Thyroid gland (tissue), 4 donors: ENCODE results near the gene CCNL1.

ENCODE experiments used
- CTCF ChIP-seq, 6 experiments: fragments of 200-600 bp in 3 of 6; fragments of 450-650 bp in 3 of 6; sonication (generic) in 3 of 6; IDR thresholded peaks; one replicate each; pipeline ENCODE4 v1.5.1; 2016 to 2019; ENCODE audit warnings: antibody characterized with exemption in 6 of 6, mild to moderate bottlenecking in 2 of 6, inconsistent platforms in 1 of 6, moderate library complexity in 1 of 6
- POLR2A ChIP-seq, 2 donors: fragments of 450-650 bp; IDR thresholded peaks; one replicate each; pipeline ENCODE4 v1.6.1; 2017; ENCODE audit warnings: antibody characterized with exemption in 2 of 2, mild to moderate bottlenecking in 2 of 2, moderate library complexity in 1 of 2

DNA sequence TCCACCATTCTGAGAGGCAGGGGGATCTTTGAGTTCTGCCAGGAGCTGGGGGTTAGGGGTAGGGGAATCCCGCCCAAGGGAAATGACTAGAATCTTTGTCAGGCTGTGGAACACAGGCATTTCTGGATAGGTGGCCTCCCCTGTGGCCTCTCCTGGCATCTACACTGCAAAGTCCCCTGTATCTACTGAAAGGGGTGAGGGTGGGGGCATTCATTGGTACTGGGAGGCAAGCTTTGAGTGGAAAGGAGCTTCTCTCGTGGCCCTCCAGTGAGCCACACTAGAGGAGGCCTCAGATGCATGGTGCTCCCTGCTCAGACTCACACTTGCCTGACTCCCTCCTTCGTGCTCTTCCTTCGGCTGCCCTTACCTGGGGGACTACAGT, 59.9 kb downstream of the CCNL1 start:
- no peak for TF ChIP-seq POLR2A (IDR thresholded peaks at IDR 0.05)
- no peak for TF ChIP-seq CTCF (IDR thresholded peaks at IDR 0.05)
